ENCODE results near the gene MTHFD1L. TPM values are rescaled to one million over a fixed set of nuclear protein-coding genes. Genes with fewer than 3 reads are reported as not detected.

Gene MTHFD1L
- total and polyA plus RNA-seq, 2 of the 8 experiments (the other 6 are each of a cell fraction or from before 2014, with no cell fraction given): 29.2 to 105 TPM

DNA sequence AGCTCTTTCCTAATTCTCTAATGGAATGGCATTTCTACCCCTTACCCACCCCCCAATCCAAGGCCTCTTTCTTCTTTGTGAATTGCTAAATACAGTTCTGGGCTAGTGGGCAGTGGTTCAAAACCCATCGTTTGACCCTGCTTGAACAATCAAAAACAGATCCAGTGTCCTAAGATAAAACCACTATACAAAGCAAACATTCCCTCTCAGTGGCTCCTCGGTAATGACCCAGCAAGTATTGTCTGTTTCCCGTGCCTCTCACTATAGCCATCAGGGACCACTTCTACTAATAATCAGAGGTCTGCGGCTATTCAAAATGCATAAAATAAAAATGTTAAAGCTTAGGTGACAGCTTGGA is 230.7 kb downstream of the MTHFD1L start:
- Histone ChIP-seq H2BK120ac (replicated peaks; ENCODE audit: low read depth, low read length) (no peak overlapping the region), H3K27ac (ENCODE audit: low read depth, low read length) (no peak overlapping the region), H2BK20ac (ENCODE audit: low read length) (no peak overlapping the region), H3K4me1 (replicated peaks in 1 of 4; ENCODE audit: control insufficient read depth in 3 of 4, insufficient read depth in 4 of 4, low read length in 3 of 4) (no peaks in the 10 kb centered on the region; a peak in 1 of 7 replicates), H3K18ac (ENCODE audit: extremely low read depth, low read length) (no peak overlapping the region), H3K23me2 (ENCODE audit: low read depth, low read length) (no peaks in the 10 kb centered on the region), H3K4me3 (ENCODE audit: extremely low read depth in 1 of 4, insufficient read depth in 2 of 4, low read depth in 3 of 4, low read length in 4 of 4) (no peak overlapping the region), H2AK5ac (ENCODE audit: low read depth, low read length) (no peak overlapping the region), H3K9ac (replicated peaks in 1 of 4; ENCODE audit: extremely low read depth in 1 of 4, low read depth in 3 of 4, low read length in 3 of 4) (no peak overlapping the region), H4K5ac (ENCODE audit: insufficient read length, low read depth, low read length) (no peak overlapping the region), H3K23ac (ENCODE audit: insufficient read length) (no peak overlapping the region), H2BK5ac (ENCODE audit: low read depth, low read length) (no peak overlapping the region), H3K79me1 (ENCODE audit: low read depth, low read length) (no peaks in the 10 kb centered on the region), H3K27me3 (replicated peaks in 1 of 4; ENCODE audit: control insufficient read depth in 3 of 4, extremely low read depth in 1 of 4, insufficient read depth in 3 of 4, low read length in 3 of 4) (no peaks in the 10 kb centered on the region), H3K4ac (replicated peaks; ENCODE audit: insufficient read length, low read depth, low read length) (no peak overlapping the region), H2BK12ac (ENCODE audit: low read depth, low read length) (no peak overlapping the region), H3K36me3 (ENCODE audit: control insufficient read depth in 2 of 4, insufficient read depth in 4 of 4, low read length in 3 of 4) (peaks cover 3 to 20% (median 4%) of the 10 kb centered on the region in 4 experiments; a peak in 7 of 8 replicates), H2BK15ac (ENCODE audit: low read length) (no peak overlapping the region), H3K14ac (ENCODE audit: insufficient read length) (no peak overlapping the region), H3K9me3 (ENCODE audit: insufficient read depth in 2 of 2, low read depth in 1 of 2, low read length in 1 of 2) (no peaks in the 10 kb centered on the region), H4K91ac (replicated peaks; ENCODE audit: insufficient read length, low read length) (no peak overlapping the region), H3K79me2 (ENCODE audit: control insufficient read depth in 1 of 2, insufficient read depth in 2 of 2, low read length in 2 of 2) (no peaks in the 10 kb centered on the region), H2AFZ (ENCODE audit: low read length) (no peak overlapping the region), H3K4me2 (ENCODE audit: insufficient read depth in 1 of 2, low read depth in 2 of 2, low read length in 2 of 2) (no peak overlapping the region), H4K20me1 (replicated peaks in 1 of 2; ENCODE audit: control insufficient read depth in 1 of 2, insufficient read depth in 2 of 2, low read length in 2 of 2) (peaks cover 0 to 1% of the 10 kb centered on the region in 2 experiments), H4K8ac (ENCODE audit: extremely low read depth, insufficient read depth, low read length) (no peak overlapping the region), H3K56ac (replicated peaks; ENCODE audit: insufficient read length, low read depth, low read length) (no peak overlapping the region)
- no peak for FAIRE-seq
- no peak for TF ChIP-seq POU5F1 (IDR thresholded peaks at IDR 0.05; ENCODE audit: low read depth, low read length)
- no peak for TF ChIP-seq PHF8 (conservative IDR thresholded peaks at IDR 0.05; ENCODE audit: low read depth, low read length)
- no peak for TF ChIP-seq RXRA (IDR thresholded peaks at IDR 0.05; ENCODE audit: insufficient read depth, low read depth, low read length)
- TF ChIP-seq KDM4A (IDR thresholded peaks at IDR 0.05; ENCODE audit: low read depth, low read length, severe bottlenecking): no peak
- no peak for TF ChIP-seq EGR1 (IDR thresholded peaks at IDR 0.05; ENCODE audit: borderline replicate concordance, low read depth, low read length)
- no peak for TF ChIP-seq FOSL1 (IDR thresholded peaks at IDR 0.05; ENCODE audit: insufficient read depth, low read depth, low read length)
- DNase-seq (ENCODE audit: low read depth in 1 of 2, low spot score in 2 of 2): no peak
- ChIA-PET CTCF (ENCODE audit: partially characterized antibody) (interaction anchor here (0.6 to 2.7 kb wide), 4 partner anchors 10 to 82 kb away, joined by 3 to 9 read pairs (median 4); no protein-coding TSS in a partner anchor), POLR2A (ENCODE audit: partially characterized antibody) (interaction anchor here (0.5 to 1.6 kb wide), 2 partner anchors 12 to 42 kb away, joined by 3 to 4 read pairs; no protein-coding TSS in a partner anchor)
- 88% methylated on average over 4 of the region's 4 CpGs; no CpG with 5 or more reads in 1 of the 2 experiments for WGBS, 2 experiments (ENCODE audit: extremely low coverage in 1 of 2, insufficient coverage in 1 of 2, insufficient read length in 1 of 2, insufficient replicate concordance in 2 of 2, low coverage in 1 of 2, low lambda C conversion rate in 2 of 2, missing lambda C conversion rate in 1 of 2)

All from H1 (cell line).